H1 (cell line): ENCODE results near the gene NR1D2. TPM values are rescaled to one million over a fixed set of nuclear protein-coding genes. Genes with fewer than 3 reads are reported as not detected.

Experiments
- CTCF ChIA-PET: fragments of 300-600 bp; sonication (Branson Sonifier 250); formaldehyde crosslinking; loops from one replicate; lab custom pipeline; 2021; ENCODE audit not compliant: partially characterized antibody; lab: Charles Lee
- POLR2A ChIA-PET: fragments of 300-600 bp; sonication (Branson Sonifier 250); formaldehyde crosslinking; loops from one replicate; lab custom pipeline; 2021; ENCODE audit warnings: inconsistent platforms; ENCODE audit not compliant: partially characterized antibody; lab: Charles Lee
- DNase-seq, 2 experiments: peaks; one replicate each; pipeline versions ENCODE4 v3.0.0 to v3.0.0-alpha.2; 2010 to 2022; ENCODE audit warnings: low spot score in 2 of 2, low read depth in 1 of 2, mixed read lengths in 1 of 2
- FAIRE-seq: peaks from 2 replicates; lab custom pipeline; 2011; peaks lifted over from hg19 to GRCh38; lab: Jason Lieb, UNC
- H2AFZ ChIP-seq: 2 replicates; pipeline ENCODE4 v1.8.1; 2012; ENCODE audit warnings: low read length, inconsistent platforms
- H2AK5ac ChIP-seq: 2 replicates; pipeline ENCODE4 v1.6.1; 2013; ENCODE audit warnings: low read depth, low read length
- H2BK120ac ChIP-seq: replicated peaks from 2 replicates; pipeline ENCODE3; 2013; ENCODE audit warnings: low read depth, low read length, inconsistent platforms
- H2BK12ac ChIP-seq: 2 replicates; pipeline ENCODE4 v1.6.1; 2013; ENCODE audit warnings: low read depth, low read length
- H2BK15ac ChIP-seq: 2 replicates; pipeline ENCODE4 v1.6.1; 2013; ENCODE audit warnings: low read length
- H2BK20ac ChIP-seq: 2 replicates; pipeline ENCODE4 v1.6.1; 2013; ENCODE audit warnings: low read length
- H2BK5ac ChIP-seq: 2 replicates; pipeline ENCODE4 v1.6.1; 2013; ENCODE audit warnings: low read depth, low read length
- H3K14ac ChIP-seq: 2 replicates; pipeline ENCODE4 v1.6.1; 2013; ENCODE audit warnings: inconsistent platforms; ENCODE audit not compliant: insufficient read length
- H3K18ac ChIP-seq: 2 replicates; pipeline ENCODE4 v1.6.1; 2013; ENCODE audit warnings: low read length; ENCODE audit errors: extremely low read depth
- H3K23ac ChIP-seq: 2 replicates; pipeline ENCODE4 v1.6.1; 2013; ENCODE audit warnings: inconsistent platforms; ENCODE audit not compliant: insufficient read length
- H3K23me2 ChIP-seq: 2 replicates; pipeline ENCODE4 v1.6.1; 2013; ENCODE audit warnings: low read depth, low read length
- H3K27ac ChIP-seq: 2 replicates; pipeline ENCODE4 v1.6.1; 2011; ENCODE audit warnings: low read depth, low read length, inconsistent platforms
- H3K27me3 ChIP-seq, 4 experiments: replicated peaks in 1 of 4; 1 replicate in 1 of 4; 2 replicates in 3 of 4; pipeline versions ENCODE4 v1.6.1 to v1.8.1; 2011 to 2013; ENCODE audit warnings: low read length in 3 of 4, mild to moderate bottlenecking in 3 of 4, inconsistent platforms in 2 of 4, mixed read lengths in 2 of 4, moderate library complexity in 1 of 4; ENCODE audit not compliant: control insufficient read depth in 3 of 4, insufficient read depth in 3 of 4; ENCODE audit errors: extremely low read depth in 1 of 4
- H3K36me3 ChIP-seq, 4 experiments: 2 replicates each; pipeline versions ENCODE4 v1.6.1 to v1.8.1; 2011 to 2013; ENCODE audit warnings: mild to moderate bottlenecking in 4 of 4, low read length in 3 of 4, moderate library complexity in 2 of 4, control low read depth in 1 of 4, inconsistent platforms in 1 of 4; ENCODE audit not compliant: insufficient read depth in 4 of 4, control insufficient read depth in 2 of 4
- H3K4ac ChIP-seq: replicated peaks from 2 replicates; pipeline ENCODE3; 2013; ENCODE audit warnings: low read length, low read depth, mixed read lengths, inconsistent platforms; ENCODE audit not compliant: insufficient read length
- H3K4me1 ChIP-seq, 4 experiments: replicated peaks in 1 of 4; 1 replicate in 1 of 4; 2 replicates in 3 of 4; pipeline versions ENCODE4 v1.6.1 to v1.8.1; 2011 to 2013; ENCODE audit warnings: low read length in 3 of 4, inconsistent platforms in 2 of 4, mixed read lengths in 1 of 4; ENCODE audit not compliant: insufficient read depth in 4 of 4, control insufficient read depth in 3 of 4
- H3K4me2 ChIP-seq, 2 experiments: 2 replicates each; pipeline versions ENCODE4 v1.6.1 to v1.8.1; 2011 to 2013; ENCODE audit warnings: low read depth in 2 of 2, low read length in 2 of 2, control low read depth in 1 of 2, inconsistent platforms in 1 of 2, mild to moderate bottlenecking in 1 of 2; ENCODE audit not compliant: insufficient read depth in 1 of 2
- H3K4me3 ChIP-seq, 4 experiments: fragments of 200-600, 300-600 bp in 1 of 4; sonication (generic), shearing (Covaris generic), sonication (Bioruptor Twin) in 1 of 4; 2 replicates each; pipeline versions ENCODE4 v1.5.1 to v1.8.1; 2011 to 2016; ENCODE audit warnings: low read length in 4 of 4, low read depth in 3 of 4, control low read depth in 2 of 4, inconsistent platforms in 2 of 4, mild to moderate bottlenecking in 2 of 4, mixed read lengths in 1 of 4, moderate library complexity in 1 of 4; ENCODE audit not compliant: insufficient read depth in 2 of 4; ENCODE audit errors: extremely low read depth in 1 of 4
- H3K56ac ChIP-seq: replicated peaks from 2 replicates; pipeline ENCODE3; 2013; ENCODE audit warnings: low read depth, mild to moderate bottlenecking, mixed read lengths, low read length, inconsistent platforms; ENCODE audit not compliant: insufficient read length
- H3K79me1 ChIP-seq: 2 replicates; pipeline ENCODE4 v1.6.1; 2013; ENCODE audit warnings: low read depth, low read length, control low read depth
- H3K79me2 ChIP-seq, 2 experiments: 2 replicates each; pipeline versions ENCODE4 v1.6.1 to v1.8.1; 2012 to 2013; ENCODE audit warnings: low read length in 2 of 2, mild to moderate bottlenecking in 2 of 2, inconsistent platforms in 1 of 2; ENCODE audit not compliant: insufficient read depth in 2 of 2, control insufficient read depth in 1 of 2
- H3K9ac ChIP-seq, 4 experiments: replicated peaks in 1 of 4; 1 replicate in 1 of 4; 2 replicates in 3 of 4; pipeline versions ENCODE4 v1.6.1 to v1.8.1; 2011 to 2013; ENCODE audit warnings: low read depth in 3 of 4, low read length in 3 of 4, control low read depth in 2 of 4, mild to moderate bottlenecking in 2 of 4, moderate library complexity in 2 of 4, inconsistent platforms in 1 of 4; ENCODE audit errors: extremely low read depth in 1 of 4
- H3K9me3 ChIP-seq, 2 experiments: 2 replicates each; pipeline versions ENCODE4 v1.6.1 to v1.8.1; 2012 to 2013; ENCODE audit warnings: mild to moderate bottlenecking in 2 of 2, moderate library complexity in 2 of 2, control low read depth in 1 of 2, inconsistent platforms in 1 of 2, low read depth in 1 of 2, low read length in 1 of 2, mixed read lengths in 1 of 2; ENCODE audit not compliant: insufficient read depth in 2 of 2
- H4K20me1 ChIP-seq, 2 experiments: replicated peaks in 1 of 2; 2 replicates each; pipeline versions ENCODE3 to v1.8.1; 2011 to 2013; ENCODE audit warnings: inconsistent platforms in 2 of 2, low read length in 2 of 2, mild to moderate bottlenecking in 1 of 2; ENCODE audit not compliant: insufficient read depth in 2 of 2, control insufficient read depth in 1 of 2
- H4K5ac ChIP-seq: 2 replicates; pipeline ENCODE4 v1.6.1; 2013; ENCODE audit warnings: low read length, low read depth, mixed read lengths, inconsistent platforms; ENCODE audit not compliant: insufficient read length
- H4K8ac ChIP-seq: 2 replicates; pipeline ENCODE4 v1.8.0; 2013; ENCODE audit warnings: mild to moderate bottlenecking, moderate library complexity, low read length, inconsistent platforms; ENCODE audit not compliant: insufficient read depth; ENCODE audit errors: extremely low read depth
- H4K91ac ChIP-seq: replicated peaks from 2 replicates; pipeline ENCODE3; 2013; ENCODE audit warnings: low read length, mixed read lengths, inconsistent platforms; ENCODE audit not compliant: insufficient read length
- BACH1 ChIP-seq: IDR thresholded peaks from 2 replicates; pipeline ENCODE4 v1.6.1; 2012; ENCODE audit warnings: low read length, improper control_type of control experiment
- E2F6 ChIP-seq: IDR thresholded peaks from 2 replicates; pipeline ENCODE4 v1.6.1; 2012; ENCODE audit warnings: inconsistent platforms
- KDM1A ChIP-seq: fragments of 200-600, 300-600 bp; sonication (generic); IDR thresholded peaks from 2 replicates; pipeline ENCODE4 v1.7.1; 2016; ENCODE audit warnings: mild to moderate bottlenecking, low read length, borderline replicate concordance
- NRF1 ChIP-seq: IDR thresholded peaks from 2 replicates; pipeline ENCODE4 v1.6.1; 2011; ENCODE audit warnings: mild to moderate bottlenecking, low read depth, low read length, improper control_type of control experiment
- PHF8 ChIP-seq: fragments of 200-600 bp; sonication (generic); conservative IDR thresholded peaks from 2 replicates; pipeline ENCODE4 v1.7.1; 2012; ENCODE audit warnings: low read depth, mild to moderate bottlenecking, inconsistent platforms, low read length, moderate library complexity
- POLR2A ChIP-seq, 2 experiments: IDR thresholded peaks; 1 replicate in 1 of 2; 2 replicates in 1 of 2; pipeline ENCODE4 v1.6.1; 2011; ENCODE audit warnings: low read depth in 2 of 2, low read length in 2 of 2, mild to moderate bottlenecking in 2 of 2; ENCODE audit errors: control extremely low read depth in 1 of 2
- SIN3A ChIP-seq, 2 experiments: IDR thresholded peaks in 1 of 2; conservative IDR thresholded peaks in 1 of 2; 2 replicates each; pipeline ENCODE4 v1.6.1; 2011 to 2012; ENCODE audit warnings: low read length in 2 of 2, improper control_type of control experiment in 1 of 2, low read depth in 1 of 2, mild to moderate bottlenecking in 1 of 2
- SIRT6 ChIP-seq: IDR thresholded peaks from one replicate; pipeline ENCODE4 v1.7.1; 2012; ENCODE audit warnings: low read length, inconsistent platforms
- SP4 ChIP-seq: IDR thresholded peaks from 2 replicates; pipeline ENCODE4 v1.6.1; 2012; ENCODE audit warnings: low read length, inconsistent platforms
- USF2 ChIP-seq: IDR thresholded peaks from 2 replicates; pipeline ENCODE4 v1.6.1; 2011; ENCODE audit warnings: low read length, improper control_type of control experiment
- YY1 ChIP-seq: IDR thresholded peaks from 2 replicates; pipeline ENCODE4 v1.6.1; 2011; ENCODE audit warnings: low read depth, mild to moderate bottlenecking, low read length
- ZNF274 ChIP-seq: IDR thresholded peaks from 2 replicates; pipeline ENCODE4 v1.7.0; 2012; ENCODE audit warnings: low read length, borderline replicate concordance; ENCODE audit errors: extremely low read depth
- WGBS, 2 experiments: shearing (Covaris generic) in 1 of 2; methylation state at CpG; one replicate each; pipeline versions ENCODE4 v1.1.6 to v1.1.7; 2013 to 2015; ENCODE audit warnings: low lambda C conversion rate in 2 of 2, mixed read lengths in 2 of 2, inconsistent platforms in 1 of 2, low coverage in 1 of 2, missing lambda C conversion rate in 1 of 2; ENCODE audit not compliant: insufficient replicate concordance in 2 of 2, insufficient coverage in 1 of 2, insufficient read length in 1 of 2; ENCODE audit errors: extremely low coverage in 1 of 2, missing lambda C conversion rate in 1 of 2; 5-methylcytosine and 5-hydroxymethylcytosine counted together
- polyA plus RNA-seq, 7 experiments: library from polyadenylated mRNA; depleted of rRNA in 3 of 7; stranded (reverse) in 5 of 7; unstranded in 2 of 7; fragments of >200 nt in 5 of 7; fragments of 200-250 nt in 2 of 7; gene quantifications; 1 replicate in 5 of 7; 2 replicates in 1 of 7; 4 replicates in 1 of 7; pipeline versions ENCODE4 v1.2.1 to v1.2.3, GENCODE V29; 2011 to 2013; ENCODE audit warnings: missing spikeins in 2 of 7, mixed read lengths in 2 of 7
- total RNA-seq: library from RNA; stranded (reverse); fragmentation: NEBNext Ultra II Directional; extraction: Animal tissue kit (Norgen Biotek cat#: 25700); gene quantifications from 2 replicates; pipeline ENCODE4 v1.2.1, GENCODE V29; 2021

NR1D2 gene
- total and polyA plus RNA-seq, 2 of the 8 experiments (the other 6 are each of a cell fraction or from before 2014, with no cell fraction given): 5.9 to 21.7 TPM

DNA sequence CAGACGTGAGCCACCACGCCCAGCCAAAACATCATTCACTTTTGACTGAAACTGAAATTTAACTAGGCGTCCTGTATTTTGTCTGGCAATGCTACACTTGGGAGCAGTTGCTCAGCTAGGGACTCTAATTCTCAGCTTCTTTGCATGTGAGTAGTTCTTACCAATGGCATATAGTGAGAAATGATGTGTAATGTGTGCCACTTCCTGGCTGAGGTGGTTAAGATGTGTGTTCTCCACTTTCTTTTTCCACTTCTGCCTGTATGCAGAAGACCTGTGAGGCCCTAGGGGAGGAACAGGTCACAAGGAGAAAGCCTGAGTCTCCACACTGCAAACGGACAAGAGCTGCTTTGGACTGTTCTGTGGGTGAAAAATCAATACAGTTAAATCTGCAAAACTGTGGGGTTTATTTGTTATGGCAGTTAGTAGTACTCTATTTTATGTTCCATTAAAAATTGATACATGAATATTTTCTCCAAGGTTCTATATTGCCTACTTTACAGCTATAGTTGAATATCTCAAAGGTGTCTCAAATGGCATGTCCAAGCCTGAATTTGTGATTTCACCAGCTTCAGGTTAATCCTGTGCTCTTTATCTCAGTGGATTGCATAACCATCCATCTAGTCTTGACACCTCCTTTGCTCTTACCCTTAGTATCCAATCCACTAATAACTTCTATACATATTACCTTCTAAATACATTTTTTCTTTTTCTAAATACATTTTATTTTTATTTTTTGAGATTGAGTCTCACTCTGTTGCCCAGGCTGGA lies 59.3 kb downstream of the NR1D2 start:
- no peak overlapping the region for H3K56ac ChIP-seq
- no peaks in the 10 kb centered on the region for H3K9me3 ChIP-seq
- H3K27me3 ChIP-seq: no peaks in the 10 kb centered on the region
- H4K91ac ChIP-seq: no peak overlapping the region
- H4K8ac ChIP-seq: no peak overlapping the region
- H4K5ac ChIP-seq: no peak overlapping the region
- no peak overlapping the region for H3K4me2 ChIP-seq
- CTCF ChIA-PET: interaction anchor here (1.6 to 2.3 kb wide), 3 partner anchors 8 to 182 kb away, joined by 3 to 7 read pairs (median 5); no protein-coding TSS in a partner anchor
- no peaks in the 10 kb centered on the region for H4K20me1 ChIP-seq
- no peak overlapping the region for H3K4ac ChIP-seq
- 95% methylated on average over 4 of the region's 4 CpGs; no CpG with 5 or more reads in 1 of the 2 experiments for WGBS, 2 experiments
- no peak overlapping the region for H2BK12ac ChIP-seq
- no peak for FAIRE-seq
- no peaks in the 10 kb centered on the region; the same call in 1 of the 2 replicates for H3K23me2 ChIP-seq
- POLR2A ChIA-PET: no interaction called here
- H2BK20ac ChIP-seq: no peak overlapping the region
- peak overlapping the region; percentile 63 for H2BK120ac ChIP-seq
- H2AK5ac ChIP-seq: no peak overlapping the region
- no peak overlapping the region for H3K27ac ChIP-seq
- no peaks in the 10 kb centered on the region for H3K36me3 ChIP-seq
- H3K79me1 ChIP-seq: no peaks in the 10 kb centered on the region
- H2BK5ac ChIP-seq: no peak overlapping the region
- no peak overlapping the region for H2AFZ ChIP-seq
- H3K23ac ChIP-seq: no peak overlapping the region
- H3K4me1 ChIP-seq: no peaks in the 10 kb centered on the region
- H3K79me2 ChIP-seq: no peaks in the 10 kb centered on the region
- H3K18ac ChIP-seq: no peak overlapping the region
- H3K4me3 ChIP-seq: no peak overlapping the region
- no peak overlapping the region for H2BK15ac ChIP-seq
- no peak for DNase-seq
- no peak overlapping the region for H3K14ac ChIP-seq
- no peak overlapping the region for H3K9ac ChIP-seq
- no peak for TF ChIP-seq PHF8
- no peak for TF ChIP-seq POLR2A (IDR thresholded peaks at IDR 0.05; ENCODE audit: control extremely low read depth in 1 of 2, low read depth in 2 of 2, low read length in 2 of 2)
- no peak for TF ChIP-seq ZNF274
- TF ChIP-seq E2F6: no peak
- TF ChIP-seq NRF1: no peak
- TF ChIP-seq USF2: no peak
- no peak for TF ChIP-seq KDM1A
- TF ChIP-seq SIRT6: no peak
- TF ChIP-seq SP4: no peak
- TF ChIP-seq SIN3A (conservative IDR thresholded peaks at IDR 0.05 in 1 of 2, IDR thresholded peaks at IDR 0.05 in 1 of 2; ENCODE audit: low read depth in 1 of 2, low read length in 2 of 2): no peak
- no peak for TF ChIP-seq BACH1
- TF ChIP-seq YY1: no peak
